ENCODE measurements around the gene SCNN1A. TPM values are rescaled to one million over a fixed set of nuclear protein-coding genes. Genes with fewer than 3 reads are reported as not detected.

SCNN1A gene
- total RNA-seq, 1 donor from 2014 or later = 10.2 TPM

DNA sequence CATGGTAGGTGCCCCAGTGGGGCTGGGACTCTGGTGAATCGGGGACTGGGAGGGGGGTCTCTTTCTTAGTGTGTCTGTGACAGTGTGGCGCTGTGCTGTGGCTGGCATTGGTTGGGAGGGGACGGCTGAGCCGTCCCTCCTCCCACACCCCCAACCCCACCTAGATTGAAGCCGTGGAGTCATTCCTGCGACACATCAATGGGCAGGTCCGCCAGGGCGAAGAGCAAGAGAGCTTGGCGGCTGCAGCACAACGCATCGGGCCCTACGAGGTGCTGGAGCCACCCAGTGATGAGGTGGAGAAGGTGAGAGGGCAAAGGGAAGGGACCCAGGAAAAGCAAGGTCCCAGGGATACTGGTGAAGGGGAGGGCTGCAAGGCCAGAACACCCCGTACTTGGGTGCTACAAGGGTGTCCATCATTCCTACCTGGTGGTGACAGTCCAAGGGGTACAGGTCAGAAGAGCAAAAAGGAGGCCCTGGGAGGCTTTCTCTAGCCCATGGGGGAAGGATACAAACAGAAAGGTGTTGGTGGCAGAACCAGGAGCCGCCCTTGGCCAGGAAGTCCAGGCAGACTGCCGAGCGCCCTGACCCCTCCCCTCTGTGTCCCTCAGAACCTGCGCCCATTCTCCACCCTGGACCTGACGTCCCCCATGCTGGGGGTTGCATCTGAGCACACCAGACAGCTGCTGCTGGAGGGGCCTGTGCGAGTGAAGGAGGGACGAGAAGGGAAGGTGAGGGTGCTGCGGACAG, 57.5 kb downstream of the SCNN1A start:
- no peak for DNase-seq

DNA sequence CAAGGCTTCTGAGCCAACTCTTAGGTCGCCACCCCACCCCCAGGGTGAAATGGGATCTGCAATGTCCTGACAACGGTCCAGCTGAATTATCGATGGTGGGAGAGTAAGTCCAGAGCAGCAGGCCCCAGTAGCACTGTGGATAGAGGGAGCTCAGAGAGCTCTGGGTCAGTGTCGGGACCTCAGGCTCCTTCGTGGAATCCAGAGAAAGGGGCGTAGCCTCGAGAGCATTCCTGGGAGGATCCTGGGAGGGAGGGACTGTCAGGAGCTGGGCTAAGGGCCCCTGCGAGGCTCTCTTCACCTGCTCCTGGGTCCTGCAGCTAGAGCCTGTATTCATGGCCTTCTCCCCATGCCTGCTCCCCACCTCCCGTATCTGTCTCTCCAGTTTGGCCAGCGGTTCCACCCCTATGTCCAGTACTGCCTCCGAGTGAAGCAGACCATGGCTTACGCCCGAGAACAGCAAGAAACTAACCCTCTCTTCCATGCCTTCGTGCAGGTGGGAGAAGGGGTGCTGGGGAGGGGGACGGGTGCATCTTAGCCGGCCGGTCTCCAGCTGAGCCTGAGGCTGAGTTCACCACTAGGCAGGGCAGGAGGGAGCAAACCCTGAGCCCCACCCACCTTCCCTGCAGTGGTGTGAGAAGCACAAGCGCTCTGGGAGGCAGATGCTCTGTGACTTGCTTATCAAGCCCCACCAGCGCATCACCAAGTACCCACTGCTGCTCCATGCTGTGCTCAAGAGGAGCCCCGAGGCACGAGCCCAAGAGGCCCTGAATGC, 58.3 kb downstream of the SCNN1A start:
- no peak for DNase-seq

- DNase-seq = no peak
These were observed 59.4 kb downstream of the SCNN1A start for GRCh38 chr12:6315704-6316597.

GRCh38 chr12:6315184-6315583, 60.2 kb downstream of the SCNN1A start:
- no peak for DNase-seq

- DNase-seq = no peak
These were observed 60.6 kb downstream of the SCNN1A start for GRCh38 chr12:6314776-6315175.

DNA sequence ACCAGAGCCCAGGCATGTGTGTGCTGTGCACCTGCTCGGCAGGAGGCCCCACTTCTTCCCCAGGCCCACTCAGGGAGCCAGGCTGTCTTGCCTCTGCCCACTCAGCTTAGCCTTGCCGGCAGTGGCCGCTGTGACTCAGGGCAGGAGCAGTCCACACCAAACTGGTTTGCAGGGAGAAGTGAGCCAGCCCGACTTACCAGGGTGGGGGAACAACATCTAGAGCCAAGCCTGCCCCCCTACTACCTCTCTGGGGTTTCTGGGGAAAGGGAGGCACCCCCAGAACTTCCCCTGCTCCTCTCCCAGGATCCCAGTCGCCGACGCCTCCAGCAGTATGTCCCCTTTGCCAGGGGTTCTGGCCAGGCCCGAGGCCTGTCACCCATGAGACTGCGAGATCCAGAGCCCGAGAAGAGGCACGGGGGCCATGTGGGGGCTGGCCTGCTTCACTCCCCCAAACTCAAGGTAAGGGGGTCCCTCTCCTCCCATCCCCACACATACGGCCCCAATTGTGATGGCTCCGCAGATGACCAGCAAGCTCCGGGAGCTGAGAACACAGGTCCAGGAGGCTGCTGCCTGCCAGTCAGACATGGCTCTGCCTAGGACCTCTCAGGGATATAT, 61.9 kb downstream of the SCNN1A start:
- DNase-seq = no peak

DNA sequence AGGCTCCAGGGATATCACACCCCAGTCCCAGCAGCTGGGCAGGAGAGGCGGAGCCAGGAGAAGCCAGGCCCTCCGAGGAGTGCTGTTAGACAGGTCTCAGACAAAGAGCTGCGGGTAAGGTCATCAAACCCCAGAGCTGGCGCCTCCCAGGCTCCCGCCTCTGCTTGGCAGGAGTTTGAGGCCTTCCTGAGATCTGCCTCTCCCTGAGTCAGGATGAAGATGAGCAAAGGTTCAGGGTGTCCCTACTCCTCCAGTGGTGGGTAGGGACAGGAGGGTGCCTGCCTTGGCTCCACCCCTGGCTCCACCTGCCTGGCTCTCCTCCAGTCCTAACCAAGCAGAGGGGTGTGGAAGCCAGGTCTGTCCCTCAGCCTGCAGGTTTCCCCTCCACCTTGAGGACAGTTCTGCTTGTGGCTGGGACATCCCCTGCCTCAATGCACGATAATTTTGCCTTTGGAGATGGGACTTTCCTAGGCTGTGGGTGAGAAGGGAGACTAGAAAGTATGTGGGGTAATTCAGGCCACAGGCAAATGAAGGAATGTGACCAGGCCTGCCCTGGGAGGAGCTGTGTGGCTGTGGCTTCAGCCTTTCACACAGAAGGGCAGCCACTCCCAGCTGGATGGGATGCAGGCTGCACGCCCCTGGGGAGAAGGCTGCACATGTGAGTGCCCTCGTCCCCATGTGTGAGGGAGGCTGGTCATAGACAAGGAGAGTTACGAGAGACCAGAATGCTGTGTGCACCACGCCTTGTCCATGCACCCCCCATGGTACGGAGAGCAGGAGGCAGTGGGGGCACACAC, 62.6 kb downstream of the SCNN1A start:
- no peak for DNase-seq

DNA sequence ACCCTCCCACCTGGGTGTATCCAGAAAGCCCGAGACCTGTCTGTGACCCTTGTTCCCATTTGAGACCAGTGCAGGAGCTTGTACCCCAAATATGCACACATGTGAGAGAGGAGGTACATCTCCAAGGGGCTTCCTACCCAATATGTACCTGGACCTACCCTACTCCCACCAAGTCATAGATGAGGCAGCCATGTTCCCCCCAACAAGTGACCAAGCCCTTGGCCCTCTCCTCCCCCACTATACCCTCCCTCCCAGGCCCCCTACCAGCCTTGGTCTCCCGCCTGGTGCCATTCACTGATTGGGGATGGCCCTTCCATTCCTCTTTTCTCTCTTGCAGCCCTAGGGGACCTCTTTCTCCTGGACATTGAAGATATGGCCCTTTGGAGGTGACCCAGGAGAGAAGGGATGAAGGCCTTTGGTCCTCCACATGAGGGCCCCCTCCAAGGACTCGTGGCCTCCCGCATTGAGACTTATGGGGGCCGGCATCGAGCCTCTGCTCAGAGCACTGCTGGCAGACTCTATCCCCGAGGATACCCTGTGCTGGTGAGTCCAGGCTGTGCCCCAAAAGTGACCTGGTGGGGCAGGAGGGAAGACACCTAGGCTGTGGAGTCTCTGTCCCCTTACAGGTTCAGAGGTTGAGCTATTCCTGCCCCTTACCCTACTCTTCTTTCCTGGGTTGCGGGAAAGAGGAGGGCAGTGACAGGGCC, 63.4 kb downstream of the SCNN1A start:
- DNase-seq = no peak

GRCh38 chr12:6310771-6311610, 64.4 kb downstream of the SCNN1A start:
- DNase-seq = no peak

- DNase-seq = no peak
These were observed 67.8 kb downstream of the SCNN1A start for GRCh38 chr12:6307529-6307928.

GRCh38 chr12:6306599-6307220, 68.7 kb downstream of the SCNN1A start:
- DNase-seq = no peak

DNA sequence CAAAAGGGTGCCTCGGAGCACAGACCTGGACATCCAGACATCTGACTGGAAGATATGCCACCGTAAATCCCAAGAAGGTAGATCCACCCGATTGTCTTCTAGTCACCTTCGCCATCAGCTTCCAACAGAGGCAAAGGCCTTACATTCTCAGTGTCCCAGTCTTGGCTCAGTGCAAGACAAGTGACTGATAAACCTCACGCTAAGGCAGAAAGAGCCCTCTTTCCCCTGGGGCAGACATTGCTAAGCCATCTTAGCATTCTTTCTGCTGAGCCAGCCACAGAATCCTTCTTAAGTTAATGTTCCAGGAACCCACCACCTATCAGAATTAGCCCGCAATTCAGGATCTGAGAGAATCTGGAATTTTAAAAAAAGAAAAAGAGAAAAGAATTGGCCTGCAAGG, 69.2 kb downstream of the SCNN1A start:
- no peak for DNase-seq

GRCh38 chr12:6303071-6303470, 72.3 kb downstream of the SCNN1A start:
- no peak for DNase-seq

DNA sequence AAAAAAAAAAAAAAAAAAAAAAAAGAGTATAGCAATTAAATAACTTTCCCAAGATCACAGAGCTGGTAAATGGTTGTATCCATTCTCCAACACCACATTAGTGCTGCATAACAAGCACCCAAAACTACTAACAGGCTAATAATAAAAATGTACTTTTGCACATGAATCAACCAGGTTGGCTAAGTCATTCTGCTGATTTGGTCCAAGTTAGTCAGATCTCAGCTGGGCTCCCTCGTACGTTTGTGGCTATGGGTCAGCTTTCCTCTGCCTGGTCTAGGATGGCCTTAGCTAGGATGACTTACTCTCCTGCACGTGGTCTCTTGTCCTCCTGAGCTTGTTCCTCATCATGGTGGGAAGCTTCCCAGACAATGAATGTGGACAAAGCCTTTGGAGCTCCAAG, 72.7 kb downstream of the SCNN1A start:
- DNase-seq = no peak

DNA sequence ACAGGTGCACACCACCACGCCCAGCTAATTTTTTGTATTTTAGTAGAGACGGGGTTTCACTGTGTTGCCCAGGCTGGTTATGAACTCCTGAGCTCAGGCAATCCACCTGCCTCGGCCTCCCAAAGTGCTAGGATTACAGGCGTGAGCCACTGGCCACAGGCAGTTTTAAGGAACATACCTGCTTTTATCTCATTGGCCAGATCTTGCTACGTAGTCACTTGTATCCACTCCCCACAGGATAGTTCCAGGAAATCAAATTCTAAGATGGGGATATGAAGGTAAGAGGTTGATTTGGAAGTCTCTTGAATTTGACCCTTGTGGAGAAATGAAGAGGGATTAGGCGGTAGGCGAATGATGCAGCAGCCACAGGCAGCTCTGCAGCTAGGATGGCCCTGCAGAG, 73.6 kb downstream of the SCNN1A start:
- no peak for DNase-seq

GRCh38 chr12:6297170-6297569, 78.2 kb downstream of the SCNN1A start:
- DNase-seq = no peak

Measured in skin of body (tissue), 2 donors.